GM13976 (cell line): ENCODE measurements around the gene TRPM1.

Experiments
- DNase-seq: peaks from one replicate; pipeline ENCODE4 v3.0.0; 2012; ENCODE audit warnings: low spot score
- in situ Hi-C: fragments of 300-500 bp; cut with MboI; formaldehyde crosslinking; loops from one replicate; pipeline ENCODE4 v1.12.0; 2022; ENCODE audit warnings: low sequenced_read_pairs, mixed read lengths, inconsistent platforms; ENCODE audit not compliant: unreplicated experiment
- TF ChIP-seq, protein P1 (sequence below): IDR thresholded peaks from 2 replicates; pipeline ENCODE4 v1.5.1; 2012; ENCODE audit warnings: borderline replicate concordance, mild to moderate bottlenecking; ENCODE audit not compliant: insufficient read depth; ENCODE audit errors: extremely low read depth, missing control alignments, control extremely low read depth

The TRPM1 gene

DNA sequence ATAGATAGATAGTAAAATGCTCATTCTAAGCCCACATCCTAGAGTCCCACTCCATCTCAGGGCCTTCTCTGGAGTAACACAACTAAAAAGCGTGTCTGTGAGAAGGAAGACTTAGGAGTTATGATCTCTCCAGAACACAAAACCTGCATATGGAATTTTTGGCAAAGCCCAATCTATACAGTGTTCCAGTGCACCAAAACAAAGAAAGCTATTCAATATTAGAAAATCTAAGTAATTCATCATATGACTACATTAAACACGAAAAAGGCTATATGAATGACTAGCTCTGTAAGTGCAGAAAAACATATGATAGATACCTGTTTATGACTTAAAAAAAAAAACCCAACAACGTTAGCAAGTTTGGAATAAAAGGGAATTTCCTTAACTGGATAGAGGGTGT, 137.8 kb downstream of the TRPM1 start:
- TF ChIP-seq, protein P1, sequence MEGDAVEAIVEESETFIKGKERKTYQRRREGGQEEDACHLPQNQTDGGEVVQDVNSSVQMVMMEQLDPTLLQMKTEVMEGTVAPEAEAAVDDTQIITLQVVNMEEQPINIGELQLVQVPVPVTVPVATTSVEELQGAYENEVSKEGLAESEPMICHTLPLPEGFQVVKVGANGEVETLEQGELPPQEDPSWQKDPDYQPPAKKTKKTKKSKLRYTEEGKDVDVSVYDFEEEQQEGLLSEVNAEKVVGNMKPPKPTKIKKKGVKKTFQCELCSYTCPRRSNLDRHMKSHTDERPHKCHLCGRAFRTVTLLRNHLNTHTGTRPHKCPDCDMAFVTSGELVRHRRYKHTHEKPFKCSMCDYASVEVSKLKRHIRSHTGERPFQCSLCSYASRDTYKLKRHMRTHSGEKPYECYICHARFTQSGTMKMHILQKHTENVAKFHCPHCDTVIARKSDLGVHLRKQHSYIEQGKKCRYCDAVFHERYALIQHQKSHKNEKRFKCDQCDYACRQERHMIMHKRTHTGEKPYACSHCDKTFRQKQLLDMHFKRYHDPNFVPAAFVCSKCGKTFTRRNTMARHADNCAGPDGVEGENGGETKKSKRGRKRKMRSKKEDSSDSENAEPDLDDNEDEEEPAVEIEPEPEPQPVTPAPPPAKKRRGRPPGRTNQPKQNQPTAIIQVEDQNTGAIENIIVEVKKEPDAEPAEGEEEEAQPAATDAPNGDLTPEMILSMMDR, result no peak
- in situ Hi-C loops, result no loop called here
- no peak for DNase-seq

DNA sequence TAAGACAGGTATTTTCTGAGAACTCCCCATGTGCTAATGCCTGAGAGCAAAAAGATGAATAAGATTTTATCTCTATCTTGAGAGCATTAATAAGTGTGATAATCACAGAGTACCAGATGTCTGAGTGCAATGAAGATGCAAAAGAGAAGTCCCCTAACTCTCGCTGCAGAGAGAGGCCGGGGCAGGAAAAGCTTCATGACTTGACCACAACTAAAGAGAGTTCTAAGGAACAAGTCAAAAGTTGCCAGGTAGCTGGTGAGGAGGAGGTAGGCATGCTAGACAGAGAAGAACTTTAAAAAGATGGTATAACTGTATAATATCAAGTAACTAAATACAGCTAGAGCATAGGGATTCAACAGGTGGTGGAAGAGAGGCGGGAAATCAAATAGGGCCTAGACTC, 138.9 kb downstream of the TRPM1 start:
- TF ChIP-seq, protein P1, result no peak
- no peak for DNase-seq
- in situ Hi-C loops, result no loop called here

DNA sequence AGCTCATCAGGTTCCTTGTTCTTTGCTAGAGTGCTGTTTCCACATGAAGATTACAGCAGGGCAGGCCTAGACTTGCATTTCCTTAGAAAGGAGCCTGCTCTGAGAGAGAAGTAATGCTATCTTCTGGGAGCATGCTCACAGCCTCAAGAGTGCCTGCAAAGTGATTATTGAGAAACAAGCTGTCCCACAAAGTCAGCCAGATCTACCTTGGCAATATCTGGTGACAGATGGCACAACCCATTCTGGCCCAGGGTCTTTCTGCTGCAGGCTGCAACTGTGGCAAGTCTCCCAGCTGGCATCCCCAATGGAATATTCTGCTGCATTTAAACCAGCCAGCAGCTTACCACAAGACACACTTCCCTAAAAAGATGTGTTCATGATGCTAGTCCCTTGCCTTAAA, 139.4 kb downstream of the TRPM1 start:
- TF ChIP-seq, protein P1, result no peak
- in situ Hi-C loops, result no loop called here
- DNase-seq, result no peak

DNA sequence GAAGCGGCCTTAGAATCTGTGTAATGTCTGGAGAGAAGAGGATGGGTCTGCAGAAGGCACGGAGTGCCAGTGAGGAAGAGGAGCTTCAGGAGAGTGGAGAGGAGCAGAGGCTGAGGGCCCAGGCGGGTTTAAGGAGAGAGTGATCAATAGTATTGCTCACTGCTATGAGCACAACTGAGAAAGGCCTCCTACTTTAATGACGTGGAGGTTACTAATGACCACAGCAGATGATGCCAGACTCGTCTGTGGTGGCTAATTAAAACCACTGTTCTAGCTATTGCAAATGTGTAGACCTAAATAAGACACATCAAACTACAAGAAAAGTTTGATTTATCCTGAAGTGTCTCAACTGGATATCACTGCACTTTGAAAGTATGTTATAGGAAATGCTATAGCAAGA, 143.3 kb downstream of the TRPM1 start:
- TF ChIP-seq, protein P1, result no peak
- in situ Hi-C loops, result no loop called here
- DNase-seq, result no peak

DNA sequence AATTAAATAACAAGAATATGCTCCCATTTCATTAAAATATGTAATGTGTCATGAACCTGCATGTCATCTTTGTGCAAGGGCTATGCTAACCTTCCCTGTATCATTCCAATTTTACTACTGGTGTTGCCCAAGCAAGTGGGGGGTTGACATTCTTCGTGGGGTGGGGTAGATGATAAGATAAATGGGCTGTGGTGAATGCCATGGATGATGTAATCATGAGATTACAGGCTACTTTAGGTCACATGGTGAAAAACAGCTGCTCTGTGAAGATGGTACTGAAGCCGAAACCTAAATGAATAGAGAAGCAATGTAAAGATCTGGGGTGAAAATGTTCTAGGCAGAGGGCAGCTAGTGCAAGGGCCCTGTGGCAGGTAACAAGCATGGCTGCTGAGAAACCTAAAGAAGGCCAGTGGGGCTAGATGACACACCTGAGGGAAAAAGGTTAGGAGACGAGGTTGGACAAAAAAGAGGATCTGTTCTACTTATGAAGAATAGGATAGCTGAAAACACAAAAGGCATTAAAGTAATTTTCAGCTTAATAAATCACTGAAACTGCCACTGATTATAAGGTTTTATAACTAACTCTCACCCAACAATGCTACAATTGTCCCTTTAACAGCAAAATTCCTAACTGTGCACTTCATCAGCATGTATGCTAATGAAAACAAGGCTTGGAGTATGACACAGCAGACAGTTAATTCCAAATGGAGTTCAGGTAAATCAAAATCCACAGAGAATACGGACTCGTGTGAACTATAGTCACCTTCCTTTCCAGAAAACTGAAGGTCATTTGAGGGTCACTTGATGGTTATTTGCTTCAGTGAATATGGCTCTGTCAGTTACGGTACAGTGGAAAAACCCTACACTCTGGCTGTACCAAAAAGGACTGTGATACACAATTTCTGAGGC, 145.1 kb downstream of the TRPM1 start:
- no peak for DNase-seq
- in situ Hi-C loops, result no loop called here
- TF ChIP-seq, protein P1, result no peak

DNA sequence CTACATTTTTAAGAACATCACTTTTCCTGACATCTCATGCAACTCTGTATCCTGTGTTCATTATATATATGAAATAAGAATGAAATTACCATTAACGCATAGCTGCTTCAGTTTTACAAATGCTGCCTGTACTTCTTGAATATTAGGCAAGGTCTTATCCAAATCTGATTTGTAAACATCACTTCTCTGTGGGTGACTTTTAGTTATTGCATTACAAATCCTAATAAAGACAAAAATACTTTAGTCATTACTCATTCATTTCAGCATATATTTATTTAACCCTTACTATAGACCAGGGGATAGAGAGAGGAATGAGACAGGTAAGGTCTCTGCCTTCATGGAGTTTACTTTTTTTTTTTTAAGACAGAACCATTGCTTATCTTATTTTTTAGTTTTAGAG, 146.9 kb downstream of the TRPM1 start:
- DNase-seq, result no peak
- TF ChIP-seq, protein P1, result no peak
- in situ Hi-C loops, result no loop called here

DNA sequence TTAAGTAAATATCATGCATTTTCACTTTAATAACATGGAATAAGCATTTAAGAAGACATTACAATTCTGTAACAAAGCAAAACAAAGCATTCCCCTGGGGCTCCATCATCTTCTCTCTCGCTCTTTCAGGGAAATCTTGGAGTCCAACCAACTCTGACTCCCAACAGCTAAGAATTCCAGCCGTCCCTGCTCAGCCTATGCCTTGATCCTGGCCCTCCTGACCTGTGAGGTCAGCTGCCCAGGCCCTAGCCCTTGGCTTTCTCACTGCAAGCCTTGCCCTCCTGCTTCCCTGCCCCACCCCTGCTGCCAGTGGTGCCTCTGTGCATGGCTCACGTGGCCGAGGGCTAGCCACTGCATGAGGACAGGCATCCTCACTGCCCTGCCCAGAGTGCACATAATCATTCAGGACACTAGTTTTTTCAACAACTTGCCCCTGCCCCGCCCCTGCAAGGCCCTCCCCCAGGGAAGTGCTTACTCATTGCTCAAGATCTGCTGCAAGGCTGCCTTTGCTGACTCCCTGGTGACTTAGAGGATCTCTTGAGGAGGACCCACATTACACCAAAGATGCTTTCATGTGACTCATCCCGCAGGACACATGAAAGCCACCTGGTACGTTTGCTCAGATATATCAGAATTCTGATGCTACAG, 147.7 kb downstream of the TRPM1 start:
- DNase-seq, result no peak
- TF ChIP-seq, protein P1, result no peak

More for the DNA sequence above, 147.7 kb downstream of the TRPM1 start:
- in situ Hi-C loops, result no loop called here
